Stimulated activated naive CD8-positive, alpha-beta T cell treated with anti-CD3 and anti-CD28 coated beads, Interleukin-15, Interleukin-2, amounts not matched to agents 100 ng/mL and 50 ng/mL, for 24 hours (primary cell): ENCODE measurements around the gene ELF1.
"Not testable (repeated sequence)": the region's sequence is repeated elsewhere in the genome, so short reads cannot be mapped to it uniquely, and the experiment has no call there.

Experiments used
- H3K27ac Mint-ChIP-seq: one replicate; pipeline ENCODE4 v1.8.0; 2021; ENCODE audit warnings: mild to moderate bottlenecking, mixed read lengths
- H3K27me3 Mint-ChIP-seq: one replicate; pipeline ENCODE4 v1.8.0; 2021; ENCODE audit warnings: mixed read lengths
- H3K36me3 Mint-ChIP-seq: one replicate; pipeline ENCODE4 v1.8.0; 2021; ENCODE audit warnings: low read depth, mixed read lengths
- H3K4me1 Mint-ChIP-seq: one replicate; pipeline ENCODE4 v1.8.0; 2021; ENCODE audit warnings: low read depth, mixed read lengths
- H3K4me3 Mint-ChIP-seq: one replicate; pipeline ENCODE4 v1.8.0; 2021; ENCODE audit warnings: mild to moderate bottlenecking, mixed read lengths
- H3K9me3 Mint-ChIP-seq: one replicate; pipeline ENCODE4 v1.8.0; 2021; ENCODE audit warnings: mixed read lengths

The ELF1 gene

GRCh38 chr13:40897053-40897452, 122.1 kb downstream of the ELF1 start:
- Mint-ChIP-seq H3K27ac (no peak overlapping the region), H3K36me3 (no peaks in the 10 kb centered on the region), H3K4me3 (no peak overlapping the region), H3K9me3 (no peaks in the 10 kb centered on the region), H3K27me3 (no peaks in the 10 kb centered on the region), H3K4me1 (peaks cover 10% of the 10 kb centered on the region)

DNA sequence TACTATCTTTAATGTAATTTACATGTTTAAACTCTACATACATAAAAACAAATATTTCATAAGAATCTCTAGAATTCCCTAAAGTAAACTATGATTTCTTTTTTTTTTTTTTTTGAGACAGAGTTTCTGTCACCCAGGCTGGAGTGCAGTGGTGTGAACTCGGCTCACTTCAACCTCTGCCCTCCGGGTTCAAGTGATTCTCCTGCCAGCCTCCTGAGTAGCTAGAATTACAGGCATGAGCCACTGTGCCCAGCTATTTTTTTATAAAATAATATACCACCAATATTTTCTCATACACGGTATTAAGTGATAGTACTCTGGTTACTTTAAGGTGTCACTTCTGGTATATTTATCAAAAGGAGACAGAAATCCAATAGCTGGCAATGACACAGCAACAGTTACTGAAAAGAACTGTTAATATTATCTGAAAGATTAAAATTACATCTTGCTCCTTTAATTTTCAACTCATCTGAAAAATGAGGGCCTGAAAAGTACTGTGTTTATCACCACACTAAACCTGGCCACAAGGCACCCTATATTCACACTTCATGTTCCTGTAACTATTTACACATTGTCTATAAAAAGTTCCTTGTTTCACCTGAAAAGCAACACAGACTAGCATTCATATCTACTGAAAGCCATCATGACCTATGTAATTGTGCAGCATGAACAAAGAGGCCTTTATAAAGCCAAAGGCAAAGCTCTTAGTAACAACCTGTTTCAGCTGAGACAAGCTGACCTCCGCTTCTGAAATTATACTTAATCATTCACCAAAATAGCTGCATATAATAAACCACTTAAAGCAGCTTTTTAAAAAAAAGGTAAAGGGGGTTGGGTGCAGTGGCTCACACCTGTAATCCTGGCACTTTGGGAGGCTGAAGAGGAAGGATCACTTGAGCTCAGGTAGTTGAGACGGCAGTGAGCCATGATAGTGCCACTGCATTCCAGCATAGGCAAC, 123.6 kb downstream of the ELF1 start:
- H3K27me3 Mint-ChIP-seq = no peaks in the 10 kb centered on the region
- peaks cover 10% of the 10 kb centered on the region for H3K4me1 Mint-ChIP-seq
- no peak overlapping the region for H3K27ac Mint-ChIP-seq
- H3K36me3 Mint-ChIP-seq = peaks cover 9% of the 10 kb centered on the region
- H3K9me3 Mint-ChIP-seq = no peaks in the 10 kb centered on the region
- H3K4me3 Mint-ChIP-seq = no peak overlapping the region

- not testable (repeated sequence) for H3K4me1 Mint-ChIP-seq, H3K27ac Mint-ChIP-seq, H3K4me3 Mint-ChIP-seq, H3K9me3 Mint-ChIP-seq, H3K27me3 Mint-ChIP-seq
- peaks cover 12% of the 10 kb centered on the region for H3K36me3 Mint-ChIP-seq
Measured at GRCh38 chr13:40893573-40893972, 125.5 kb downstream of the ELF1 start.

DNA sequence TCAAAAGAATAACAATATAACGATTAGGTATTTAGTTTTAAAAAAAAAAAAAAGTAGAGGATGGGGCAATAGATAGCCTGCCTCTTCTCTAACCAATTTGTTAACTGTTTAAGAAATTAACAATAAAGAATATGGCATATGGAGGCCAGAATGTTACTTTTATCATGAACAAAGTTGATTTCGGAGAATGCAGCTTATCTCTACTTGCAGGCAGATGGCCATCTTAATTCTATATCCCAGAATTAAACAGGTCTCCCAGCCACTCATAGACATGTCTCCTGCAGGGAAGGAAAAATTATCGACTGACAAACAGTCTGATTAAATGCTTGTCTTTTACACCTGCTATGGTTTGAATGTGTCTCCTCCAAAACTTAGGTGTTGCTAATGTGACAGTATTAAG, 133.1 kb downstream of the ELF1 start:
- Mint-ChIP-seq H3K4me1 (peaks cover 20% of the 10 kb centered on the region), H3K9me3 (peaks cover 4% of the 10 kb centered on the region), H3K36me3 (peaks cover 40% of the 10 kb centered on the region), H3K4me3 (no peak overlapping the region), H3K27me3 (no peaks in the 10 kb centered on the region), H3K27ac (no peak overlapping the region)

- H3K4me3 Mint-ChIP-seq, H3K27ac Mint-ChIP-seq, H3K9me3 Mint-ChIP-seq, H3K27me3 Mint-ChIP-seq: not testable (repeated sequence)
- Mint-ChIP-seq H3K36me3 (peaks cover 52% of the 10 kb centered on the region), H3K4me1 (peaks cover 28% of the 10 kb centered on the region)
Measured at GRCh38 chr13:40884175-40884574, 134.9 kb downstream of the ELF1 start.
